Activated CD4-positive, alpha-beta T cell treated with anti-CD3 and anti-CD28 coated beads, Interleukin-2, amount 50 U/mL, for 16 hours (primary cell): Measurements from ENCODE around the gene FAM117B.

Source experiments
- DNase-seq: peaks from one replicate; pipeline ENCODE4 v3.0.0-alpha.2; 2020

The FAM117B gene

DNA sequence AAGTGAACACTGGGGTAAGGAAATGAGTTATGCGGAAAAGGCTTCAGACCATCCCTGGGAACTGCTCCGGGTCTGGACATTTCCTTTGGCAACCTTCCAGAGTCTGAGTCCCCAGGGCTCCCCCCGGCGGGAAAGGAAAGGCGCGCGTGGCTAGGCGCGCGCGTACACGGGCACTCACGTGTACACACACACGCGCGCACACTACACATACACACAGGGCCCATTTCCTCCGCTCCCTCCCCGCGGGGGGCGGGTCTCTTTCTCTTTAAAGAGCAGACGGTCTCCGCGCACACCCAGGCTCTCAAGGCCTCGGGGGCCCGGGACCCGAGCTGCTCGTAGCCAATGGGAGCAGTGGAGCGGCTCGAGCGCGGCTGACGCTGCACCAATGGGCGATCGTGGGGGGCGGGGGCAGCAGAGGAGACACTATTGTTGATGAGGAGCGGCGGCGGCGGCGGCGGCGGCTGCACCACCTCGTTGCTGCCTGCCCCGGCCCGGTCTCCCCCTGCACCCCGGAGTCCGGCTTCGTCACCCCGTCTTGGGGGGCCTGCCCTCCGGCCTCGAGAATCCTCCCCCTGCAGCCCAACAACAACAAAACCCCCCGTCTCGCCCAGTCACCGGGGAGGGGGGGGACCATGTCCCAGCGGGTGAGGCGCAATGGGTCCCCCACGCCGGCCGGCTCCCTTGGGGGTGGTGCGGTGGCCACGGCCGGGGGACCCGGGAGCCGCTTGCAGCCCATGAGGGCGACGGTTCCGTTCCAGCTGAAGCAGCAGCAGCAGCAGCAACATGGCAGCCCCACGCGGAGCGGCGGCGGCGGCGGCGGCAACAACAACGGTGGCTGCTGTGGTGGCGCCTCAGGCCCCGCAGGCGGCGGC is at the start of gene FAM117B:
TSS of gene FAM117B (plus strand) at position 414 of the 872 bp plus-strand sequence. CDS start at position 633, 219 bp downstream.
- DNase-seq = peak; percentile 98

- peak; percentile 78 for DNase-seq
These were observed 45.9 kb upstream of the FAM117B start for GRCh38 chr2:202588647-202589581.

- DNase-seq = no peak
These were observed 45.2 kb upstream of the FAM117B start for GRCh38 chr2:202589582-202589949.

DNA sequence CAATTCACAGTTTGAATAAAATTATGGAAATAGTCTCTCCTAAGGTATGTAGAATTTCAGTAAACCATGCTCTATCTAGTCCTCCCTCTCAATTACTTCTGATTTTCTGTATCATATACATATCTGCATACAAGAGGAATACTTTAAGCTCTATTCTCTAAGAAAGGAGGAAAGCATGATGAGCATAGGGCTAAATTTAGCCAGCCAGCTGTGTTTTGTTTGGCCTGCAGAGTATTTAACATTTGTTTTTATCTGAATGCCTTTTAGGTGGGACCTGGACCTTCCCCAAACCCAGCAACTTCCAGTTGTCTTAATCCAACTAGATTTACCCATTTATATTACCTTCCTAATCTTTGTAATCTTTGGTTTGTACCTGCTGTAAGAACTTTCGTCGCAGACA is 42.2 kb upstream of the FAM117B start:
- DNase-seq = no peak

GRCh38 chr2:202599105-202599504 is 35.7 kb upstream of the FAM117B start:
- no peak for DNase-seq

DNA sequence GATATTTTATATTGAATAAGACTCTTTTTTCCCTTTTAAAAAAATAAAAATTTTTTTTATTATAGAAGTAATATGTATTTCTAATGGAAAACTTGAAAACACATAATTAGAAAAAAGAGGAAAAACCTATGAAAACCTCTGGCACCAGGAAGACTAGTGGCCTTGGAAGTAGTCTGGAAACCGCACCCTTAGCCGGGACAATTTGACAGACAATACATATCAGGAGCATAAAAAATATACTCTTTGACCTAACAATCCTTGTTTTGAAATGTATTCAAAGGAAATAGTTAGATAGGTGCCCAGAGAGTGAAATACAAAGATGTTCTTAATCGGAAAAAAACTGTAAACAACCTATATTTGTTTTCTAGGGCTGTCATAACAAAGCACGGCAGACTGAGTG is 34.9 kb upstream of the FAM117B start:
- no peak for DNase-seq

GRCh38 chr2:202604699-202605098 is 30.1 kb upstream of the FAM117B start:
- no peak for DNase-seq

- no peak for DNase-seq
These were observed 29.6 kb upstream of the FAM117B start for GRCh38 chr2:202605174-202605573.

DNA sequence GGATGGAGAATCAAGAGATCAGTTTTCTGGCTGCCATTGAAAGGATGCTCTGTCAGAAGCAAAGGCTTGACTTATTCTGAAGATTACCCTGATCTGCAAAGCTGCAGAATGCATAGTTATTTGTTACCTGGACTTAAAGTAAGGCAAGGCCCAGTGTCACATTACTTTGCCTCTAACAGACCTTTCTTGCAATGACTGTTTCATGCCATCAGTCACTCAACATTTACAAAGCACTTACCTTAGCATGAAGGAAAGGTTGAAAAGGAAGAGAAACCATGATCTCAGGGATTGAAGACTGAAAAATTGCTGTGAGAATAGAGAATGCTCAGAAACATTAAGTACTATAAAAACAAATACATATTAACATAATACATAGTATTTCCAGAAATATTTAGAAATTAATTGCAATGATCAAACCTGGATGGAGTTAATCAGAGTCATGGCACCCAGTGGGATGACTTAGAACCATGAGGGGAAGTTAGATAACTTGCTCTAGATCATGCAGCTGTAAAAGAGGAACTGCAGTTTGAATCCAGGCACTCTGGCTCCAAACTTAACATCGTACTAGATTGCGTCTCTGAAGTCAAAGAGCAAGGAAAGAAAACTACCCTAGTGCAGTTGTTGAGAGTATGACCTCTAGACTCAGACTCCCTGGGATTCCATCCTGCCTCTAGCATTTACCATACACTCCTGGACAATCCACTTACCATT is 26.5 kb upstream of the FAM117B start:
- DNase-seq = no peak

DNA sequence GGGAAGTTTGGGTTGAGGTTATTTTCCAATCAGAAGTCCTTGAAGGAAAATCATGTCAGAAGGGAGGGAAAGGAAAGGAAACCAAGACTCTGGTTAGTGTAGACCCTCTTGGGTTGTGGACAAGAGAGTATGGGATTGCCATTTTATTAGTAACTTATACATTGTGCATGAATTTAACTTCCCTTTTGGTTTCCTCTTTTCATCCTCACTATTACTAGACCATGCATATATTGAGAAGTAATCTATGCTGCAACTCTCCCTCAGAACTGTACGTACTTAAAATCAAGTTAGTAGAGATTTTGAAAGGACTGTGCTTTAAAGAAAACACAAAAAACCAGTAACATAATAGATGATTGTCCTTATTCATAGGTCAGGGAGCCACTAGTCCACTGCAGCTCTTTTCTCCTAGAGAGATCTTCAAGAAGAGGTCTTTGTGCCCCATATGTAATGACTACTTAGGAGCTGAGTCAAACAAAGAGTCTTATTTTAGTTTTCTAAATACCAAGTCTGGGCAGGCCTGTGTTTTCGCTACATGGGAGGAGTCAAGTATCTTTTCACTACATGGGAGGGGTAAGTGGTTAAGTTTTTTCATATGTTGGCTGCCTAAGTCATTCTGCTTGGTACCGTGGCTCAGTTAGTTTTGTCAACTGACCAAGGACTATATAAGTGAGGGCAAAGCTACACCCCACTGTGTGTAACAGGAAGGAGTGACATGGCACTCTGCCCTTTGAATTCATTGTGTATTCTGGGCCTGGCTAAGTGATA is 25.2 kb upstream of the FAM117B start:
- DNase-seq = peak; percentile 48

DNA sequence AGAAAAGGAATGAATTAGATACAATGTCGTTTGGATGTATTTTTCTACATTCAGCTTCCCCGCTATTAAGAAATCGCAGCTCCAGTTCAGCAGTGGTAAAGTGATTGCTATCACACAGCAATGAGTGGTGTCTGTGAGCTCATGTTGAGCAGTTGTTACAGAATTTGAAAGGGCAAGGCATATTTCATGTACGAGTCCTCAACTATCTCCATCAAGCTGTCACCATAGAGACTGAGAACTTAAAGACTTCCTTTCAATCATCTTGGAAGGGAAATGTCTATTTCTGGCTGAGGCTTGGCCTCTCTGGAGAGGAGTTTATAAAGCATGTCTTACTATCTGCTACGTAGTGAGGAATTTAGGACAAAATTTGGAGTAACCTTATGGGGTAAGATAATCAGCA is 24.4 kb upstream of the FAM117B start:
- no peak for DNase-seq

- no peak for DNase-seq
These were observed 22.6 kb upstream of the FAM117B start for GRCh38 chr2:202612145-202612544.

DNA sequence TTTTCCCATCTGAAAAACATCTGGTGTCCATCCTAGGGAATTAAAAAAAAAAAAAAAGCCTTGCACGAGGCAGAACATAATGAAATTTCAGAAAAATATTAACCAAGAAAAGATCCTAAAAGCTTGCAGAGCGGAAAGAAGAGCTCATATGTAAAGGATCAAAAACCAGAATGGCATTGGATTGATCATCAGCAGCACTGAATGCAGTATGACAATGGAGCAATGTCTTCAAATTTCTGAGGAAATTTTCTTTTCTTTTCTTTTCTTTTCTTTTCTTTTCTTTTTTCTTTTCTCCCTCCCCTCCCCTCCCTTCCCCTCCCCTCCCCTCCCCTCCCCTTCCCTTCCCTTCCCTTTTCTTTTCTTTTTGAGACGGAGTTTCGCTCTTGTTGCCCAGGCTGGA is 21.3 kb upstream of the FAM117B start:
- no peak for DNase-seq

DNA sequence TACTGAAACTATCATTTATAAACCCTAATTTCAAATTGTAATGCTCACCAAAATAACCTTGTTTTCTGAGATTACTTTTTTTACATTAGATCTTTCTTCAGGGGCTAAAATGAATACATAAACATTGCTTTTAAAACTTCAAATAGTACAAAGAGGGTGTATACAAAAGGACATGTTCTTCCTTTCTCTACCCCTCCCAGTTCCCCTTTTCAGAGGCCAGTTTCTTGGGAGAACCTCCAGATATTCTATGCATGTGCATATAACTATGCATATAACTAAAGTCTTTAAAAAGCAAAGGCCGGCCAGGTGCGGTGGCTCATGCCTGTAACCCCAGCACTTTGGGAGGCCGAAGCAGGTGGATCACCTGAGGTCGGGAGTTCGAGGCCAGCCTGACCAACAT is 10.6 kb upstream of the FAM117B start:
- no peak for DNase-seq

DNA sequence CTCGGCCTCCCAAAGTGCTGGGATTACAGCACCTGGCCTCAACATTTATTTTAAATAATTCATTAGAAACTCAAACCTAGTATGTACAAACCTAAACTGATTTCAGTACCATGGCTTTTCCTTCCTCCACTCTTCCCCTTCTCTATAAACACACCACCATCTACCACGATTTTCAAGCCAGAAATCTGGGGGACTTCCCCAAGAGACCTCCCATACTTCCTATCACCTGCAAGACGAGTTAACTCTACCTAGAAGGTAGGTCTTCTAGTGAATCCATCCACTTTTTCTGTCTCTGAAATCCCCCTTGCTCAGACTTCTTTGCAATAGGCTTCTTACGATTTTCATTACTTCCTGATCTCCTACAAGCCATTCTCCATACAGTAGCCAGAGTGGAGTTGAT is 7.7 kb upstream of the FAM117B start:
- no peak for DNase-seq

DNA sequence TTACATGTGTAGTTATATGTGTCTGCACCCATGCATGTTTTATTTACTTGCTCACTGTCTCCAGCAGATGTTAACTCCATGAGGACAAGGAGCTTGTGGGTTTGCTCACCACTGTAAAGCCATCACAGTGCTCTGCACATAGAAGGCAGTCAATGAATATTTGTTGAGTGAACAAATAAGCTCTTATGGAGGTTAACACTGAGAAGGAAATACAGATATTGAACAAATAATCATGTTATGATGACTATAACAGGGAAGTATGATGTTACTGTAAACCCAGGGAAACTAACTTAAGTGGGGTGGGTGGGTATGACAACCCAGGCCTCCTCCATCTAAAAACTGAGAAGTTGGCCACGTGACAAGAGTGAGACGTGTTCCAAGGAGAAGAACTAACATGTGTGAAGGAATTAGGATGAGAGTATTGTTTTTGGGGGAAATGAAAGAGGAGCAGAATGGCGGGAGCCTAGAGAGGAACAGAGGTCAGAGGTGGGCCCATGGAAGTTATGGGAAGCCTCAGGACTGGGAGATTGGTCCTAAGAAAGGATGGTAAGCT is 6.0 kb upstream of the FAM117B start:
- no peak for DNase-seq

DNA sequence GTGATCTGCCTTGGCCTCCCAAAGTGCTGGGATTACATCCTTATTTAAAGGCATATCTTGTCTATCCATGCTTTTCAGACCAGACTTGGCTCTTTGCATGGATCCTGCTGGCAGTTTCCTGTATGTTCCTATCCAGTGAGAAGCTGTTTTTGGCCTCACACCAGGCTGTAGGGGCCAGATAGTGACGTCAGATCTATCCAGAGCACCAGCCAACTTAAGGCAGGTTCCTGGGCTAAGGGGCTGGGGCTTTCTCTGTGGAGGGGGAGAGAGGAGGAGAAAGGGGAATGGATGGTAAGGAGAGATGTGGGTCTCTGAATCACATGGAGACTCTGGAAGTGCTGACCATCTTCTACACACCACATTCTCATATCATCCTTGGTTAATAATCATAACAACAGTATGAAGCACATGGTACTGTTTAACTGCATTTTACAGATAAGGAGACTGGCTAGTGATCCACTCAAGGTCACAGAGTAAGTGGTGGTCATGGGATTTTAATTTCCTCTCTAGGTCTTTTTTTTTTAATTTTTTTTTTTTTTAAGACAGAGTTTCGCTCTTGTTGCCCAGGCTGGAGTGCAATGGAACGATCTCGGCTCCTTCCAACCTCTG is 2.0 kb upstream of the FAM117B start:
- no peak for DNase-seq

GRCh38 chr2:202633470-202633869 is 1.3 kb upstream of the FAM117B start:
- no peak for DNase-seq

GRCh38 chr2:202635428-202636212 is 851 bp downstream of the FAM117B start:
- DNase-seq = peak; percentile 79

GRCh38 chr2:202636213-202636513 is 1.4 kb downstream of the FAM117B start:
- no peak for DNase-seq

GRCh38 chr2:202638721-202639120 is 4.0 kb downstream of the FAM117B start:
- peak; percentile 27 for DNase-seq
